Vagina (tissue), 2 donors: ENCODE data around the gene SLC12A9. TPM values are rescaled to one million over a fixed set of nuclear protein-coding genes. Genes with fewer than 3 reads are reported as not detected.

Experiments
- DNase-seq, 2 donors: peaks; one replicate each; pipeline ENCODE4 v3.0.0-alpha.2; 2017; ENCODE audit errors: extremely low spot score in 2 of 2
- H3K27ac ChIP-seq: fragments of 200-600 bp; sonication (generic); one replicate; pipeline ENCODE4 v1.5.1; 2019
- H3K27me3 ChIP-seq: fragments of 200-600 bp; sonication (generic); one replicate; pipeline ENCODE4 v1.5.1; 2019
- H3K36me3 ChIP-seq, 2 donors: fragments of 200-600 bp; sonication (generic); one replicate each; pipeline ENCODE4 v1.5.1; 2017 to 2019
- H3K4me1 ChIP-seq: fragments of 200-600 bp; sonication (generic); one replicate; pipeline ENCODE4 v1.5.1; 2019
- H3K4me3 ChIP-seq, 2 donors: fragments of 200-600 bp; sonication (generic); 1 replicate in 1 of 2; 2 replicates in 1 of 2; pipeline ENCODE4 v1.5.1; 2016 to 2019
- H3K9me3 ChIP-seq: fragments of 200-600 bp; sonication (generic); one replicate; pipeline ENCODE4 v1.5.1; 2019
- POLR2A ChIP-seq, 2 donors: fragments of 450-650 bp; IDR thresholded peaks; one replicate each; pipeline ENCODE4 v1.6.1; 2017; ENCODE audit warnings: antibody characterized with exemption in 2 of 2, mild to moderate bottlenecking in 2 of 2, moderate library complexity in 2 of 2
- POLR2AphosphoS5 ChIP-seq, 2 donors: sonication (generic); formaldehyde crosslinking; IDR thresholded peaks; one replicate each; pipeline ENCODE4 v1.9.0; 2017; ENCODE audit warnings: antibody characterized with exemption in 2 of 2, mild to moderate bottlenecking in 2 of 2, low read depth in 1 of 2; ENCODE audit not compliant: insufficient read depth in 1 of 2
- intact Hi-C: fragments of 100-400 bp; cut with DNase I; formaldehyde crosslinking; loops from one replicate; pipeline ENCODE4 v1.15.1; 2023
- total RNA-seq: library from RNA; depleted of rRNA; stranded (reverse); fragments of >200 nt; gene quantifications from one replicate; pipeline ENCODE4 v1.2.3, GENCODE V29; 2016
- TF ChIP-seq, protein P1 (sequence below), 3 experiments: fragments of 450-650 bp in 2 of 3; fragments of 200-600 bp in 1 of 3; sonication (generic) in 1 of 3; IDR thresholded peaks; one replicate each; pipeline ENCODE4 v1.5.1; 2017 to 2019; ENCODE audit warnings: antibody characterized with exemption in 3 of 3, mild to moderate bottlenecking in 2 of 3, moderate library complexity in 2 of 3

SLC12A9 gene
- total RNA-seq, 1 donor from 2014 or later, result 15.7 TPM

DNA sequence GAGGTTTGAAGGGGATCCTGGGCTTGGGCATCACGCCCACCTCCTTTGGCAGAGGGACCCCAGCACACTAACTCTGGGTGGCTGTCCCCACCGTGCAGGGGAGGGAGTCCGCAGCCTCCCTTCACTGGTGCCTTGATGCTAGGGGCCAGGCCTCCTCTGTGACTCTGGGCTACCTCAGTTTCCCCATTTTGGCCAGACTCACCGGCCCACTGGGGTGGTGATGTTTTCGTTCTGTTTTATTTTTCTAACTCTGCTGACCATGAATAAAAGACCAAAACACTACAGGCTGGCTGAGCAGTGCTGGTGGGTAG, 14.2 kb downstream of the SLC12A9 start:
- Histone ChIP-seq H3K27me3 (no peaks in the 10 kb centered on the region), H3K9me3 (no peaks in the 10 kb centered on the region), H3K4me3 (peak overlapping the region; percentile 77 to 86), H3K36me3 (peaks cover 0 to 18% of the 10 kb centered on the region in 2 donors), H3K4me1 (peaks cover 41% of the 10 kb centered on the region), H3K27ac (peak overlapping the region; percentile 98)
- no peak for DNase-seq
- intact Hi-C loops, result loop anchor here (10.0 kb wide), 1 partner anchor 322 kb away; no protein-coding TSS in a partner anchor
- TF ChIP-seq, protein P1, sequence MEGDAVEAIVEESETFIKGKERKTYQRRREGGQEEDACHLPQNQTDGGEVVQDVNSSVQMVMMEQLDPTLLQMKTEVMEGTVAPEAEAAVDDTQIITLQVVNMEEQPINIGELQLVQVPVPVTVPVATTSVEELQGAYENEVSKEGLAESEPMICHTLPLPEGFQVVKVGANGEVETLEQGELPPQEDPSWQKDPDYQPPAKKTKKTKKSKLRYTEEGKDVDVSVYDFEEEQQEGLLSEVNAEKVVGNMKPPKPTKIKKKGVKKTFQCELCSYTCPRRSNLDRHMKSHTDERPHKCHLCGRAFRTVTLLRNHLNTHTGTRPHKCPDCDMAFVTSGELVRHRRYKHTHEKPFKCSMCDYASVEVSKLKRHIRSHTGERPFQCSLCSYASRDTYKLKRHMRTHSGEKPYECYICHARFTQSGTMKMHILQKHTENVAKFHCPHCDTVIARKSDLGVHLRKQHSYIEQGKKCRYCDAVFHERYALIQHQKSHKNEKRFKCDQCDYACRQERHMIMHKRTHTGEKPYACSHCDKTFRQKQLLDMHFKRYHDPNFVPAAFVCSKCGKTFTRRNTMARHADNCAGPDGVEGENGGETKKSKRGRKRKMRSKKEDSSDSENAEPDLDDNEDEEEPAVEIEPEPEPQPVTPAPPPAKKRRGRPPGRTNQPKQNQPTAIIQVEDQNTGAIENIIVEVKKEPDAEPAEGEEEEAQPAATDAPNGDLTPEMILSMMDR (IDR thresholded peaks at IDR 0.05), result no peak
- TF ChIP-seq POLR2AphosphoS5 (IDR thresholded peaks at IDR 0.05; ENCODE audit: insufficient read depth in 1 of 2, low read depth in 1 of 2) (no peak), POLR2A (IDR thresholded peaks at IDR 0.05) (no peak)

DNA sequence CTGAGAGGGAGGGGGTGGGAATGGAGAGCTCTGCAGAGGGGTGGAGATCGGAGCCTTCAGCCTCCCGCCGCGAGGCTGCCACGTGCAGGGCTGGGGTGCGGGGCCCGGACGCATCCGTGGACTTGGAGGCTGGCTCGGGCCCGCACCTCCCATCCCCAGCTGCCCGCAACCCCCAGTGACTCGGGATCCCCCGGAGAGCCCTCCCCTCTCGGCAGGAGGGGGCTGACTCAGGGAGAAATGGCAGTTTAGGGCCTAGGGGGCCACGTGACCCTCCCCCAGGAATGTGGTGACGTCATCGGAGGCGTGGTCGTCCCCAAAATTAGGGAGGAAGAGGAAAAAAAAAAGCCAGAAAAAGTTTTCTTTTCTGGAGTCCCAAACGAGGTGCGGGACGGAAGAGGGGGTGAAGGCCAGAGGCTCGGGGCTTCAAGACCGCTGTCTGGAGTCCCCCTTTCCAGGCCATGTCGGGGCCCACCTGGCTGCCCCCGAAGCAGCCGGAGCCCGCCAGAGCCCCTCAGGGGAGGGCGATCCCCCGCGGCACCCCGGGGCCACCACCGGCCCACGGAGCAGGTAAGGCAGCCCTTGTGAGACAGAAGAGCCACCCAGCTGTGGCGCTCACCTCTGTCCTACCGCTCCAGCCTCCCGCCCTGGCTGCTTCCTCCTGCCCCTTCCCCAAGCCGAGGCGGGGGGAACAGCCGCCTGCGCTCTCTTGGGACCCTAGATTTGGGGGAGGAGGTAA, 14.7 kb downstream of the SLC12A9 start, which contains the start of gene TRIP6:
Gene TRIP6, plus strand, starts transcription at position 348 of the 736 bp plus-strand sequence. Its CDS starts 111 bp downstream, at position 459.
- H3K27me3 ChIP-seq, result no peaks in the 10 kb centered on the region
- H3K4me1 ChIP-seq, result peaks cover 41% of the 10 kb centered on the region
- intact Hi-C loops, result loop anchor here (10.0 kb wide), 1 partner anchor 322 kb away; no protein-coding TSS in a partner anchor
- H3K9me3 ChIP-seq, result no peaks in the 10 kb centered on the region
- H3K36me3 ChIP-seq, result peaks cover 0 to 22% of the 10 kb centered on the region in 2 donors
- H3K4me3 ChIP-seq, result peak within 1 kb of the TSS; percentile 77 to 86
- TF ChIP-seq POLR2AphosphoS5 (IDR thresholded peaks at IDR 0.05; ENCODE audit: insufficient read depth in 1 of 2, low read depth in 1 of 2), result peak; percentile 86 to 88
- TF ChIP-seq, protein P1 (IDR thresholded peaks at IDR 0.05), result no peak
- TF ChIP-seq POLR2A (IDR thresholded peaks at IDR 0.05), result peak in 1 of 2 donors; percentile 21
- H3K27ac ChIP-seq, result peak within 1 kb of the TSS; percentile 98
- no peak for DNase-seq

DNA sequence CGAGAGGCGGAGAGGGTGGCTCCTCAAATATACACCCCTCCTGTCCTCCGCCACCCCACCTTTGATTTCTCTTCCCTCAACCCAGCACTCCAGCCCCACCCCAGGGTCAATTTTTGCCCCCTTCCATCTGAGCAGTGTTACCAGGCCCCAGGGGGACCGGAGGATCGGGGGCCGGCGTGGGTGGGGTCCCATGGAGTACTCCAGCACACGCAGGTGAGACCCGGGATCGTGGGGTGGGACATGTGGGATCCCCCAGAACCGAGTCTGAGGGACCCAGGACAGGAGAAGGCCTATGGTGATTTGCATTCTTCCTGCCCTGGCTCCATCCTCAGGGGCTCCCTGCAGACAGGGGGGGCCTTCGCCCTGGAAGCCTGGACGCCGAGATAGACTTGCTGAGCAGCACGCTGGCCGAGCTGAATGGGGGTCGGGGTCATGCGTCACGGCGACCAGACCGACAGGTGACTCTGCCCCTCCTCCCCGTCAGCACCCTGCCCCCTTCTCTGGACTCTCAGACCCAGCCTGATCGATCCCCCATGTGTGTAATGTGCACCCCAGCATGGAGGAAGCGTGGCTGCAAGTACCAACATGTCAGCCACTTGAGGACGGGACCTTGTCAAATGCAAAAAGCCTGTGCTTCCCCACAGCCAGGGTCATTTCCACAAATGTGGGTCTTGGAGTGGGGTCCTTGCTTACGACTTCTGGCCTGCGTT, 15.4 kb downstream of the SLC12A9 start:
- Histone ChIP-seq H3K9me3 (no peaks in the 10 kb centered on the region), H3K27me3 (no peaks in the 10 kb centered on the region), H3K4me3 (peak overlapping the region; percentile 77 to 86), H3K4me1 (peaks cover 41% of the 10 kb centered on the region), H3K27ac (peak overlapping the region; percentile 98), H3K36me3 (peaks cover 0 to 29% of the 10 kb centered on the region in 2 donors)
- TF ChIP-seq POLR2AphosphoS5 (IDR thresholded peaks at IDR 0.05; ENCODE audit: insufficient read depth in 1 of 2, low read depth in 1 of 2) (no peak), POLR2A (IDR thresholded peaks at IDR 0.05) (no peak)
- TF ChIP-seq, protein P1 (IDR thresholded peaks at IDR 0.05), result no peak
- DNase-seq, result no peak
- intact Hi-C loops, result loop anchor here (10.0 kb wide), 1 partner anchor 323 kb away; no protein-coding TSS in a partner anchor

DNA sequence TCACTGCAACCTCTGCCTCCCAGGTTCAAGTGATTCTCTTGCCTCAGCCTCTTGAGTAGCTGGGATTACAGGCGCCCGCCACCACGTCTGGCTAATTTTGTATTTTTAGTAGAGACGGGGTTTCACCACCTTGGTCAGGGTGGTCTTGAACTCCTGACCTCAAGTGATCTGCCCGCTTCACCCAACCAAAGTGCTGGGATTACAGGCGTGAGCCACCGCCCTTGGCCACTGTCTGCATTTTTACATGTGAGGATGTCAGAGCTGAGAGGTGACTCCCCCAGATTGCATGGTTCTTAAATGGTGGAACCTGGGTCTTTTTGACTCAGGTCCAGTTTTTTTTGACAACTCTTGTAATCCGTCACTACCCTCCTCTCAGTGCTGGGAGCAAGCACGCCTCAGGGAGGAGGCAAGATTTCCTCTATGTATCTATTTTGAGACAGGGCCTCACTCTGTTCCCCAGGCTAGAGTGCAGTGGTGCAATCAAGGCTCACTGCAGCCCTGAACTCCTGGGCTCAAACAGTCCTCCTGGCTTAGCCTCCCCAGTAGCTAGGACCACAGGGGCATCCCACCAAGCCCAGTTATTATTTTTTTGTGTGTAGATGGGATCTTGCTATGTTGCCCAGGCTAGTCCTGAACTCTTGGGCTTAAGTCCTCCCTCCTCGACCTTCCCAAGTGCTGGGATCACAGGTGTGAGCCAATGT, 21.2 kb downstream of the SLC12A9 start:
- H3K27ac ChIP-seq, result peak overlapping the region; percentile 77
- H3K4me1 ChIP-seq, result peaks cover 47% of the 10 kb centered on the region
- no peaks in the 10 kb centered on the region for H3K9me3 ChIP-seq
- H3K4me3 ChIP-seq, result peak overlapping the region in 1 of 2 donors; percentile 85
- no peak for DNase-seq
- peaks cover 0 to 32% of the 10 kb centered on the region in 2 donors for H3K36me3 ChIP-seq
- TF ChIP-seq POLR2A (IDR thresholded peaks at IDR 0.05) (no peak), POLR2AphosphoS5 (IDR thresholded peaks at IDR 0.05; ENCODE audit: insufficient read depth in 1 of 2, low read depth in 1 of 2) (no peak)
- TF ChIP-seq, protein P1 (IDR thresholded peaks at IDR 0.05), result no peak
- intact Hi-C loops, result no loop called here
- no peaks in the 10 kb centered on the region for H3K27me3 ChIP-seq
